ENCODE data around the gene PALLD. TPM values are rescaled to one million over a fixed set of nuclear protein-coding genes. Genes with fewer than 3 reads are reported as not detected.

The PALLD gene
- total and polyA plus RNA-seq, 2 of the 8 experiments (the other 6 are each of a cell fraction or from before 2014, with no cell fraction given): 10.5 to 25.0 TPM

DNA sequence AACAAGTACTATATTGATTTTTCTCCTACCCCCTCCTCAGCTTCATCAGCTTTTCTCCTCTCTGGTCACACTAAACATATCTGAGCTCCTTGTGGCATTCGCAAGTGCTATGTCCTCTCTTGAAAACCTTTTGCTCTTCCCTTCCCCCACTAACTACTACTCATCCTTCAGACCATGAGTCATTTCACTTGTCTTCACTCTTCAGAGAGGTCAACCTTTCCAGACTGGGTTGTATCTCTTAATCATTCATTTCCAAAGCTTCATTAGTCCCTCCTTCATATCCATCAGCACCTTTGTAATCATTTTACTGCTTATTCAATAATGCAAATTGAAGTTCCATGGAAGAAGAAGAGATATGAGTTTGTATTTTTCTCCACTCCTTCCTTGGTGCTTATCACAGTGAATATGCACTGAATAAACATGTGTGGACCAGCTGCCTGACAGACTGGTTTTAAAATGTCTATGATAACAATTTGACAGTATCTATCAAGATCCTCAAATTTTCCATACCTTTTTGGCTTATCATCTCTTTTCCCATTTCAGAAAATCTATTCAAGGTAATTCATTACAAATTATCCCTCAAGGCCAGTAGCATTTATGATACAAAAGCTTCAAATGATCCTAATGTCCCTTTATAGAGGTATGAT lies 45.0 kb upstream of the PALLD start:
- CTCF ChIA-PET (ENCODE audit: partially characterized antibody): interaction anchor here (0.6 kb wide), 1 partner anchor 56 kb away, joined by 3 read pairs; no protein-coding TSS in a partner anchor
- WGBS, 2 experiments (ENCODE audit: extremely low coverage in 1 of 2, insufficient coverage in 1 of 2, insufficient read length in 1 of 2, insufficient replicate concordance in 2 of 2, low coverage in 1 of 2, low lambda C conversion rate in 2 of 2, missing lambda C conversion rate in 1 of 2): 100% methylated on average over 1 of the region's 1 CpG; no CpG with 5 or more reads in 1 of the 2 experiments

More for the DNA sequence above, 45.0 kb upstream of the PALLD start:
- no peak overlapping the region for H4K5ac ChIP-seq (ENCODE audit: insufficient read length, low read depth, low read length)
- H3K4me1 ChIP-seq (replicated peaks in 1 of 4; ENCODE audit: control insufficient read depth in 3 of 4, insufficient read depth in 4 of 4, low read length in 3 of 4): no peaks in the 10 kb centered on the region
- H3K79me1 ChIP-seq (ENCODE audit: low read depth, low read length): no peaks in the 10 kb centered on the region
- TF ChIP-seq TAF1 (IDR thresholded peaks at IDR 0.05; ENCODE audit: low read depth, low read length) (no peak), JUN (IDR thresholded peaks at IDR 0.05; ENCODE audit: low read depth, low read length) (no peak), KDM4A (IDR thresholded peaks at IDR 0.05; ENCODE audit: low read depth, low read length, severe bottlenecking) (no peak), RFX5 (IDR thresholded peaks at IDR 0.05; ENCODE audit: borderline replicate concordance, low read depth, low read length) (no peak), CBX5 (IDR thresholded peaks at IDR 0.05; ENCODE audit: low read depth, low read length) (no peak), YY1 (IDR thresholded peaks at IDR 0.05; ENCODE audit: low read depth, low read length) (no peak), SUZ12 (IDR thresholded peaks at IDR 0.05; ENCODE audit: low read length) (no peak), TAF7 (optimal IDR thresholded peaks at IDR 0.05; ENCODE audit: borderline replicate concordance, low read depth, low read length) (no peak)
- FAIRE-seq (no peak), DNase-seq (ENCODE audit: low read depth in 1 of 2, low spot score in 2 of 2) (no peak)
- no peak overlapping the region for H3K27ac ChIP-seq (ENCODE audit: low read depth, low read length)
- no peak overlapping the region for H3K4ac ChIP-seq (replicated peaks; ENCODE audit: insufficient read length, low read depth, low read length)
- no peak overlapping the region for H3K18ac ChIP-seq (ENCODE audit: extremely low read depth, low read length)
- H4K91ac ChIP-seq (replicated peaks; ENCODE audit: insufficient read length, low read length): no peak overlapping the region
- no peaks in the 10 kb centered on the region for H4K20me1 ChIP-seq (replicated peaks in 1 of 2; ENCODE audit: control insufficient read depth in 1 of 2, insufficient read depth in 2 of 2, low read length in 2 of 2)
- no peak overlapping the region for H3K23ac ChIP-seq (ENCODE audit: insufficient read length)
- no peak overlapping the region for H3K9ac ChIP-seq (replicated peaks in 1 of 4; ENCODE audit: extremely low read depth in 1 of 4, low read depth in 3 of 4, low read length in 3 of 4)
- H3K56ac ChIP-seq (replicated peaks; ENCODE audit: insufficient read length, low read depth, low read length): no peak overlapping the region
- H4K8ac ChIP-seq (ENCODE audit: extremely low read depth, insufficient read depth, low read length): no peak overlapping the region
- no peaks in the 10 kb centered on the region for H3K23me2 ChIP-seq (ENCODE audit: low read depth, low read length)
- no peak overlapping the region for H3K14ac ChIP-seq (ENCODE audit: insufficient read length)
- no peaks in the 10 kb centered on the region for H3K36me3 ChIP-seq (ENCODE audit: control insufficient read depth in 2 of 4, insufficient read depth in 4 of 4, low read length in 3 of 4)
- no peak overlapping the region for H2BK120ac ChIP-seq (replicated peaks; ENCODE audit: low read depth, low read length)
- no peaks in the 10 kb centered on the region for H3K27me3 ChIP-seq (replicated peaks in 1 of 4; ENCODE audit: control insufficient read depth in 3 of 4, extremely low read depth in 1 of 4, insufficient read depth in 3 of 4, low read length in 3 of 4)
- H2AK5ac ChIP-seq (ENCODE audit: low read depth, low read length): no peak overlapping the region
- no peaks in the 10 kb centered on the region for H3K79me2 ChIP-seq (ENCODE audit: control insufficient read depth in 1 of 2, insufficient read depth in 2 of 2, low read length in 2 of 2)
- H2BK20ac ChIP-seq (ENCODE audit: low read length): no peak overlapping the region
- H2AFZ ChIP-seq (ENCODE audit: low read length): no peak overlapping the region
- no peak overlapping the region for H2BK15ac ChIP-seq (ENCODE audit: low read length)
- no peak overlapping the region for H2BK5ac ChIP-seq (ENCODE audit: low read depth, low read length)
- no peak overlapping the region for H2BK12ac ChIP-seq (ENCODE audit: low read depth, low read length)
- no peak overlapping the region for H3K4me3 ChIP-seq (ENCODE audit: extremely low read depth in 1 of 4, insufficient read depth in 2 of 4, low read depth in 3 of 4, low read length in 4 of 4)
- H3K4me2 ChIP-seq (ENCODE audit: insufficient read depth in 1 of 2, low read depth in 2 of 2, low read length in 2 of 2): no peak overlapping the region
- H3K9me3 ChIP-seq (ENCODE audit: insufficient read depth in 2 of 2, low read depth in 1 of 2, low read length in 1 of 2): 0 out of 4 replicates have a peak, but pooled peaks cover 0 to 2% of the 10 kb centered on the region in 2 experiments
- POLR2A ChIA-PET (ENCODE audit: partially characterized antibody): no interaction called here

Measured in H1 (cell line).